Progenitor cell of endocrine pancreas (in vitro differentiated cells): ENCODE data around the gene GDPD3. TPM values are rescaled to one million over a fixed set of nuclear protein-coding genes. Genes with fewer than 3 reads are reported as not detected.

Source experiments
- DNase-seq: peaks from one replicate; pipeline ENCODE4 v3.0.0; 2021; ENCODE audit warnings: low spot score; ENCODE audit not compliant: unreplicated experiment
- H3K27ac Mint-ChIP-seq: 2 replicates; pipeline ENCODE4 v1.8.0; 2021; ENCODE audit warnings: mild to moderate bottlenecking, moderate library complexity, mixed read lengths
- H3K27me3 Mint-ChIP-seq: 2 replicates; pipeline ENCODE4 v1.8.0; 2021; ENCODE audit warnings: mixed read lengths
- H3K36me3 Mint-ChIP-seq: 2 replicates; pipeline ENCODE4 v1.8.0; 2022; ENCODE audit warnings: mixed read lengths; ENCODE audit not compliant: insufficient read depth
- H3K4me1 Mint-ChIP-seq: 2 replicates; pipeline ENCODE4 v1.8.0; 2021; ENCODE audit warnings: low read depth, mixed read lengths
- H3K4me3 Mint-ChIP-seq: 2 replicates; pipeline ENCODE4 v1.8.0; 2021; ENCODE audit warnings: low read depth, mild to moderate bottlenecking, moderate library complexity, mixed read lengths
- H3K9me3 Mint-ChIP-seq: 2 replicates; pipeline ENCODE4 v1.8.0; 2021; ENCODE audit warnings: low read depth, mixed read lengths
- total RNA-seq: library from RNA; stranded (reverse); gene quantifications from 2 replicates; pipeline ENCODE4 v1.2.1, GENCODE V29; 2021
- TF ChIP-seq, protein P1 (sequence below): fragments of 200-600 bp; sonication (generic); IDR thresholded peaks from one replicate; pipeline ENCODE4 v1.5.0; 2021; ENCODE audit warnings: antibody characterized with exemption, mild to moderate bottlenecking; ENCODE audit not compliant: unreplicated experiment

The GDPD3 gene
- total RNA-seq, 1 donor from 2014 or later: 13.3 TPM

DNA sequence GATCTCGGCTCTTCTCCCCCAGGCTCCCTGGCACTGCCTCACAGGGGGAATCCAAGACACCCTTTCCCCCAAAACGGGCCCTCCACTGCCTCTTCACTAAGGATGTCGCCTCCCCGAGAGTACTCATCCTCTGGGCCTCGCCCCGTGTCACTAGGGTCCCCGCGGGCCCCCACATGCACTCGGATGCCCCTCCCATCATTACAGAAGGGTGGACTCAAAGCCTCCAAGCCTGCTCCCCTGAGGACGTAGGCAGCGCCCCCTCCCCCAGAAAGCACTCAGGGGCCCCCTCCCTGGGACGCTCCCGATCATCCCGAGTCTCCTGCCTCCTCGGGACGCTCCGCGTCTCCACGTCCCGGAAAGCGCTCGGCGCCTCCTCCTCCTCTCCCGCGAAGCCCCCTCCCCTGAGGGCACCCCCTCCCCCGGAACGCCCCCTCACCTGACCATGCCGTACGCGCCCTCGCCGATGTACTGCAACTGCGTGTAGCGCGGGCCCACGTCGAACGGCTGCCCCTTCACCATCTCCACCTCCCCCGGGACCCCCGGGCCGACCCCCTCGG is 9.3 kb upstream of the GDPD3 start:
- H3K9me3 Mint-ChIP-seq: no peaks in the 10 kb centered on the region
- no peak for DNase-seq
- peak overlapping the region; percentile 77 for H3K27ac Mint-ChIP-seq
- H3K4me3 Mint-ChIP-seq: peak overlapping the region; percentile 81
- TF ChIP-seq, protein P1, sequence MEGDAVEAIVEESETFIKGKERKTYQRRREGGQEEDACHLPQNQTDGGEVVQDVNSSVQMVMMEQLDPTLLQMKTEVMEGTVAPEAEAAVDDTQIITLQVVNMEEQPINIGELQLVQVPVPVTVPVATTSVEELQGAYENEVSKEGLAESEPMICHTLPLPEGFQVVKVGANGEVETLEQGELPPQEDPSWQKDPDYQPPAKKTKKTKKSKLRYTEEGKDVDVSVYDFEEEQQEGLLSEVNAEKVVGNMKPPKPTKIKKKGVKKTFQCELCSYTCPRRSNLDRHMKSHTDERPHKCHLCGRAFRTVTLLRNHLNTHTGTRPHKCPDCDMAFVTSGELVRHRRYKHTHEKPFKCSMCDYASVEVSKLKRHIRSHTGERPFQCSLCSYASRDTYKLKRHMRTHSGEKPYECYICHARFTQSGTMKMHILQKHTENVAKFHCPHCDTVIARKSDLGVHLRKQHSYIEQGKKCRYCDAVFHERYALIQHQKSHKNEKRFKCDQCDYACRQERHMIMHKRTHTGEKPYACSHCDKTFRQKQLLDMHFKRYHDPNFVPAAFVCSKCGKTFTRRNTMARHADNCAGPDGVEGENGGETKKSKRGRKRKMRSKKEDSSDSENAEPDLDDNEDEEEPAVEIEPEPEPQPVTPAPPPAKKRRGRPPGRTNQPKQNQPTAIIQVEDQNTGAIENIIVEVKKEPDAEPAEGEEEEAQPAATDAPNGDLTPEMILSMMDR: no peak
- H3K36me3 Mint-ChIP-seq: peaks cover 5% of the 10 kb centered on the region
- H3K27me3 Mint-ChIP-seq: no peaks in the 10 kb centered on the region
- H3K4me1 Mint-ChIP-seq: peaks cover 5% of the 10 kb centered on the region

DNA sequence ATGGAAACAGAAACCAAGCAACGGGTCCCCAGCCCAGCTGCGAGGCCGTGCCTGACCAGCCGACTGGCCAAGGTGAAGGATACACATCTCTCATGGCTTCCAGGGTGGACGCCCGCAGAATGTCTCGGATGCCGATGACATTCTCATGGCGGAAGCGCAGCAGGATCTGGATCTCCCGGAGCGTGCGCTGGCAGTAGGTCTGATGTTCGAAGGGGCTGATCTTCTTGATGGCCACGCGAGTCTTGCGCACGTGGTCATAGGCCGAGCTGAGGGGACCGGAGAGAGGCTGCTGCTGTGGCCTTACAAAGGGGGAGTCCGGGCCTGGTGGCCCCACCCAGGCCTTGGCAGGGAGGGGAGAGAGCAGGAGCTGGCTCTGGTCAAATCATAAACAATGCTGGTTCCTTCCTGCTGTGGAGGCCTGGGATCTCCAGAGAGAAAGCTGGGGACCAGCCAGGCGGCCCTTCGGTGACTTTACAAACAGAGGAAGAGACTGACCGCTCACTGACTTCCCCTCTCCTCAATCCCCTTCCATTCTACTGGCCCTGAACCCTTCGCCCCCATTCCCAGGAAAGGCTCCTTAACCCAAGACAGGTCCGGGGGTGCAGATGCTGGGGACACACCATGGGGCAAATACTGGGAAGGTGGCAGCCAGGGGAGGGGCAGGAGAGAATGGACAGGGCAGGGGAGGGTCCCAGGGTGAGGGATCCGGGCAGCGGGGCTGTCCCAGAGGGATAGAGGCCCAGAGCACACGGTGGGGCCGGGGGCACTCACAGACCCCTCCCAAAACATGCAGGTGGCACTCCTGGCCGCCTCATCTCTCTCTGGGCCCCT is 8.6 kb upstream of the GDPD3 start:
- peaks cover 5% of the 10 kb centered on the region for H3K36me3 Mint-ChIP-seq
- H3K27ac Mint-ChIP-seq: peak overlapping the region; percentile 92
- H3K4me1 Mint-ChIP-seq: peaks cover 5% of the 10 kb centered on the region
- no peaks in the 10 kb centered on the region for H3K9me3 Mint-ChIP-seq
- H3K4me3 Mint-ChIP-seq: peak overlapping the region; percentile 81
- no peak for DNase-seq
- TF ChIP-seq, protein P1: no peak
- no peaks in the 10 kb centered on the region for H3K27me3 Mint-ChIP-seq

DNA sequence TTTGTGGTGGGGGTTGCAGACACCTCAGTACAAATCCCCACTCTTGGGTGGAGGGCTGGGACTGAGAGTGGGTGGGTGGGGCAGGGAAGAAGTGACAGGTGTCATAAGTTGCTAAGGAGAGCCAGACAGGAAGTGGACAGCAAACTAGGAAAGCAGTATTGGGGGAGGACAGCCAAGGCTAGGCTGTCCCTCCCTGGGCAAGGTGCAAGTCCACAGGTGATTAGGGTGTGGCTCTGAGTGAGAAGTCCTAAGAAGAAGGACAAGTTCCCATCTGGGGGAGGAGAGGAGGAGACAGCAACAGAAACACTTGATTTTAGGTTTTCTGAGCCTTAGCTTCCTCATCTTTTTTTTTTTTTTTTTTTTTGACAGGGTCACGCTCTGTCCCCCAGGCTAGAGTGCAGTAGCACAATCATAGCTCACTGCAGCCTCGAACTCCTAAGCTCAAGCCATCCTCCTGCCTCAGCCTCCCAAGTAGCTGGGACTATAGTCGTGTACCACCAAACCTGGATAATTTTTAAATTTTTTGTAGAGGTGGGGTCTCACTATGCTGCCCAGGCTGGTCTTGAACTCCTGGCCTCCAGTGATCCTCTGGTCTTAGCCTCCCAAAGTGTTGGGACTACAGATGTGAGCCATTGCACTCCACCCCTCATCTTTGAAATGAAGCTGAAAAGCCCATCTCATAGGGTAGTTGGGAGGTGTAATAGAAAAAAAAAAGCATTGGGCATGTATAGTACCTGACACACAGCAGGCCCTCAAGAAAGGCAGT is 7.2 kb upstream of the GDPD3 start:
- peaks cover 6% of the 10 kb centered on the region for H3K36me3 Mint-ChIP-seq
- TF ChIP-seq, protein P1: no peak
- peaks cover 5% of the 10 kb centered on the region for H3K4me1 Mint-ChIP-seq
- no peak overlapping the region for H3K4me3 Mint-ChIP-seq
- no peaks in the 10 kb centered on the region for H3K9me3 Mint-ChIP-seq
- no peak for DNase-seq
- no peaks in the 10 kb centered on the region for H3K27me3 Mint-ChIP-seq
- H3K27ac Mint-ChIP-seq: no peak overlapping the region

DNA sequence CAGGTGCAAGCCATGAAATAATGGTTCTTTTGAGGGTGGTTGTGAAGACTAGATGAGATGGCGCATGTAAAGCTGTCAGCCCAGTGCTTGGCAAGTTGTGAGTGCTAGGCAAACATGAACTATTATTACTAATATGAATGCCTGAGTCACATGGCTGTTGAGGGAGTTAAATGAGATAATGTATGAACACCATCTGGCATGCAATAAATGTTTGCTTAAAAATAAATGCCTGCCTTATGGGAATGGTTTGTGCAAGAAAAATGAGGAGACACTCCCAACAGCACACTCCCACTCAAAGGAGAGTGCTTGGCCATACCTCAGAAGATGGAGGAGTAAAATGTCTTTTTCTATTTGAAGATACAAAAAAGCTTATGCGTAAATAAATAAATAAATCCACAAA is 6.1 kb upstream of the GDPD3 start:
- no peak overlapping the region for H3K27ac Mint-ChIP-seq
- H3K4me3 Mint-ChIP-seq: no peak overlapping the region
- no peaks in the 10 kb centered on the region for H3K27me3 Mint-ChIP-seq
- peaks cover 5% of the 10 kb centered on the region for H3K4me1 Mint-ChIP-seq
- TF ChIP-seq, protein P1: no peak
- DNase-seq: no peak
- no peaks in the 10 kb centered on the region for H3K9me3 Mint-ChIP-seq
- H3K36me3 Mint-ChIP-seq: peaks cover 6% of the 10 kb centered on the region

DNA sequence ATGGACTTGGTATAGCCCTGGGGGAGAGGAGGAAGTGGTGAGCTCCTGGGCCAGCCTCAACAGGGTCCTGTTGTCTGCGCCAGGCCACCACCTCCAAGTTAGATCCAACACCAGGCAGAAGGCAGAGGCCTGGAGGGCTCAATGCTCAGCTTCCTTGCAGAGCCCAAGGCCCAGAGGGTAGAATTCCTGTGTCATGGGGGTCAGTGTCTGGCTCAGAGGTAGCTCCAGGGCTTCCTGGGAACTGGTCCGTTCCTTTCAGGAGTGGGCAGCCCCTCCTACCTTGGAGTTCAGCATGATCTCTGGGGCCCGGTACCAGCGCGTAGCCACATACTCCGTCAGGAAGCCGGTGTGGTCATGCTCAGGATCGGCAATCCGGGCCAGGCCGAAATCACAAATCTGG is 4.4 kb upstream of the GDPD3 start:
- peaks cover 10% of the 10 kb centered on the region for H3K36me3 Mint-ChIP-seq
- DNase-seq: no peak
- H3K4me3 Mint-ChIP-seq: no peak overlapping the region
- H3K27ac Mint-ChIP-seq: no peak overlapping the region
- TF ChIP-seq, protein P1: no peak
- H3K27me3 Mint-ChIP-seq: no peaks in the 10 kb centered on the region
- H3K4me1 Mint-ChIP-seq: peaks cover 5% of the 10 kb centered on the region
- no peaks in the 10 kb centered on the region for H3K9me3 Mint-ChIP-seq
